HG03378 (cell line): Measurements from ENCODE around the gene BICD2.
"Not testable (repeated sequence)": the region's sequence is repeated elsewhere in the genome, so short reads cannot be mapped to it uniquely, and the experiment has no call there.

Experiments
- ATAC-seq: cut with Tn5 transposase; IDR thresholded peaks from one replicate; pipeline ENCODE4 v1.9.1; 2021; ENCODE audit warnings: mild to moderate bottlenecking, moderate library complexity; ENCODE audit not compliant: unreplicated experiment

Gene BICD2

DNA sequence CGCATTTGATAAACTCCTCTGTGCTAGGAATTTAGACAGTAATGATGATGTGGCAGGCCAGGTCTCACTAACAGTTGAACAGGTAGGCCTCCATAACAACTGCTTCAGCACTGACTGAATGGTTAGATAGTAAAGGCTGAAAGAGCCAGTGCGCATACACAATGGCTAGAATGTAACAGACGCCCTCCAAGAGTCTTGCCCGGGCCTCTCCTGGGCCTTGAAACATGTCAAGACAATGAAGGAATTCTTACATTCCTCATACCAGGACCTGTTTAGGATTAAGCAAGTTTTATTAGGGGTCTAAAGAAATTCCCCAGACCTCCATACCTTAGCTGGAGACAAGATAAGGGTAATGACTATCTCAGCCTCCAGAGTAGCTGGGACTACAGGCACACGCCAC, 6.7 kb upstream of the BICD2 start:
- no peak for ATAC-seq

DNA sequence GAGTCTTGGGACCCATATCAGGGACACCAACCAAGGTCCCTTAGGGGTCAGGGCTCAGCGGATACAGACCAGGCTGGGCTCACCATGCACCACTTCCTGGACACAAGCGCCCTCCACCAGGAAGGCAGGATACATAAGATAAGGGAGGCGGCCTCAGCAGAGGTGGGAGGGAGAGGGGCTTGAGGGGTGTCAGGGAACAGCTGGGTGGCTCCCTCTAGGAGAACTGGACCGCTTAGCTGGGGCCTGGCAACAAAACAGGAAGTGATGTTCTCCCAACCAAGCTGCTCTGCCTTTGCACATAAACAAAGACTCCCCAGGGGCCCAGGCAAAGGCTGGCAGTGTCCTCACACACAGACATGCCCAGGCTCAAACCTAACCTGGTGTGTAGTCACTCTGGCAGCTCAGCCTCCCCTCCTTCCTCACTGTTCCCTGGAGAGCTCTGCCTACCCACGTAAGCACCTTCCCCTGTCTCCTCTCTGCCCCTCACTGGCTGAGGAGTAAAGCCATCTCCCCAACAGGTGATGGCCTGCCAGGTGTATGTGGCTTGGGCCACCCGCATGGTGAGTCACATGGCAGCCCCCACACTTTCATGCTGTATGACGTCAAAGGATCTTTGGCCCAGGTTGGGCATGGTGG, 5.8 kb upstream of the BICD2 start:
- no peak for ATAC-seq

DNA sequence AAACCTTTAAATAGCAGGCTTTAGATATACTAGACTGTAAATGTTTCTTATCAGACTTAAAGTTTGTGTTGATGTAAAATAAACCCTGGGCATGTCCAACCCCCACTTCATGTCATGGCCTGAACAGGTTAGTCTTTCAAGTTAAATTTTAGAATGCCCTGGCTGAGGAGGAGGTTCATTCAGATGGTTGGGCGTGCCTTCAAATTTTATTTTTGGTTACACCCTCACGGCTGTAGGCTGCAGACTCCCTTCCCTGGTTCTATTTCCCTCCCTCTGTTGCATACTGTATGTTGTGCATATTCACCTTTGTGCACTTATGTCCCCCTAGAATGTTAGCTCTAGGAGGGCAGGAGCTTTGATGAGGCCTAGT, 5.3 kb upstream of the BICD2 start:
- ATAC-seq, result no peak

DNA sequence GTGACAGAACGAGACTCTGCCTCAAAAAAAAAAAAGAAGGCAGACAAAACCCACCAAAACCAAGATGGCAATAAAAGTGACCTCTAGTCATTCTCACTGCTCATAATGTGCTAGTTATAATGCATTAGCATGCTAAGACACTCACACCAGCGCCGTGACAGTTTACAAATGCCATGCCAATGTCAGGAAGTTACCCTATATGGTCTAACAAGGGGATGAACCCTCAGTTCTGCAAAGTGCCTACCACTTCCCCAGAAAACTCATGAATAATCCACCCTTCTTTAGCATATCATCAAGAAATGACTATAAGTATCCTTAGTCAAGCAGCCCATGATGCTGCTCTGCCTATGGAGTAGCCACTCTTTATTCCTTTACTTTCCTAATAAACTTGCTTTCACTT, 4.7 kb upstream of the BICD2 start:
- no peak for ATAC-seq

DNA sequence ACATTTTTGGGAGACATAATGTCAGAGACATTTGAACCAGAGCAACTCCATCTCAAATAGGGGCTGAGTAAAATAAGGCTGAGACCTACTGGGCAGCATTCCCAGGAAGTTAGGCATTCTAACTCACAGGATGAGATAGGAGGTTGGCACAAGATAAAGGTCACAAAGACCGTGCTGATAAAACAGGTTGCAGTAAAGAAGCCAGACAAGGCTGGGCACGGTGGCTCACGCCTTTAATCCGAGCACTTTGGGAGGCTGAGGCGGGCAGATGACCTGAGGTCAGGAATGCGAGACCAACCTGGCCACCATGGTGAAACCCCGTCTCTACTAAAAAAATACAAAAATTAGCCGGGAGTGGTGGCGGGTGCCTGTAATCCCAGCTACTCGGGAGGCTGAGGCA, 4.2 kb upstream of the BICD2 start:
- not testable (repeated sequence) for ATAC-seq

DNA sequence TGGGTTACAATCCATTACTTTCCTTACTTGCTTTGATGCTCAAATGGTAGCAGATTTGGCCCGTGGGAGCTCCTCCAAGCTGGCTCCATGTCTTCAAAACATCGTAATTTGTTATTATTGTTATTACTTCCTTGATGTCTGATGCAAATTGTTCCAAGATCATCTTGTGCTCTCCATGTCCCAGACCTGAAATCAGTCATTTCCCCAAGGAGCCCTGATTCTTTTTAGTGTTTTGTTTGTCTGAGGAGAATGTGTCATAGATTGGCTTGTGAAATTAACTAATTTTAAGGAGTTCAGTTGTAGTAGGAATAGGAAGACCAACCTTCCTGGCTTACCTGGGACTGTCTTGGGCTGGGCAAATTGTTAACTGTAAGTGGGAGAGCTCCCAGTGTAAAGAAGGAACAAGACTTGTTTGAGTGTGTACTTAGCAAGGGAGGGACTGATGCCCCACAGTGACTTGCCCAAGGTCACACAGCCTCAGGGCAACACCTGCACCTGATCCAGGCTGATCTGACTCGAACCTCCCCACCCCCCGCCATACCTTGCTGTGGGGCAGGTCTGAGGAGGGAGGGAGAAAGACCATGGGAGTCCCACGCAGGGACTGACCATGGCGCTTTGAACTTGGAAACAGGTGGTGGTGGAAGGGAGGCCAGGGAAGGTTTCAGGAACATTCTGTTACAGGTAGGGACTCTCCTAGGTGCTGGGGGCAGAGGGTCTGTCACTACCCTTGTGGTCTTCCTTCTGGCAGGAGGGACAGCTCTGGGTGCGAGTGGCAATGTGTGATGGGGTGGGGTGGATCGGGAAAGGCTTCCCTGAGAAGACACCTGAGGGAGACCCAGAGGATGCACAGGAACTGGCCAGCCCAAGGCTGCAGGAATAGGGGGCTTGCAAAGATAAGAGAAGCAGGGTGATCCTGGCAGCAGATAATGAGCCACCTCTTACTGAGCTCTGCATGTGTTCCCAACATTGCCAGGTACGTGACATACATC, 2.7 kb upstream of the BICD2 start:
- ATAC-seq, result no peak

DNA sequence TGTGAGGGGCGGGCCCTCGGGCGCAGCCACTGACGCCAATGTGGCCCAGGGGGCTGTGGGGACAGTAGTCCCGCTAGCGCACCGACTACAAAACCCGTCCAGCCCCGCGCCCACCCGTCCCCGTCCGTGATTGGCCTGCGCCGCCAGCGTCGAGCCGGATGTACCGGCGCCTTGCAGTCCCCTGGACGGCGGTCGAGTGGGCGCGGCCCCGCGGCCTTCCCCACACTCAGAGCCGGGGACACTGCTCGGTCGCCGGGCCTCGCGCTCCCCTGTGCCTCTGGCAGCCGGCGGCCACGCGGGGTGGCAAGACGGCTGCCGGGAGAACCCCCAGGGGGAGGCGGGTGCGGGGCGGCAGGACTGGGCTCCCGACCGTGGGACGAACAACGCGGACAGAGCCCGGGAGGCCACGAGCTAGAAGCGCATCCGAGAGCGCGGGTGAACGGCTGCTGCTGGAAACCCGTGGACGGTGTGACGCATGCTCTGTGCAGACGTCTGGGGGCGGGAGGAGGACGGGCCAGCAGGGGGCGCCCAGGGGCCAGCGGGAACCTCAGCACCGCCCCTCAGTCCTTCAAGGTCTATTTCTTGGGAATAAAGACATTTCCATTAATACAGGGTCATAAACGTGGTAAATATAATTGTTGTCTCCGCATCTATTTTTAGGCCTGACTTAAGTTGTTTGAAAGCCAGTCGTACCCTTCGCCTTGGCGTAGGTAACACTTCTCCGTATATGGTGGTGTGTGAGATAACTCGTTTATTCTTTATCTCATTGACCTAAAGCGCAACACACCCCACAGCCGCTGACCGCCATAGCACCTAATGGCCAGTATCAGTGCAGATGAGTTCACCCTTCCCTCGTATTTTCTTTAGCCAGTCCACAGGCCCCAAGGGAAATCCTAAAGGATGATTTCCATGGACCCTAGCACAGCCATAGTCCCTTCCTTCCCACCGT, 629 bp upstream of the BICD2 start:
- ATAC-seq, result peak; percentile 83

DNA sequence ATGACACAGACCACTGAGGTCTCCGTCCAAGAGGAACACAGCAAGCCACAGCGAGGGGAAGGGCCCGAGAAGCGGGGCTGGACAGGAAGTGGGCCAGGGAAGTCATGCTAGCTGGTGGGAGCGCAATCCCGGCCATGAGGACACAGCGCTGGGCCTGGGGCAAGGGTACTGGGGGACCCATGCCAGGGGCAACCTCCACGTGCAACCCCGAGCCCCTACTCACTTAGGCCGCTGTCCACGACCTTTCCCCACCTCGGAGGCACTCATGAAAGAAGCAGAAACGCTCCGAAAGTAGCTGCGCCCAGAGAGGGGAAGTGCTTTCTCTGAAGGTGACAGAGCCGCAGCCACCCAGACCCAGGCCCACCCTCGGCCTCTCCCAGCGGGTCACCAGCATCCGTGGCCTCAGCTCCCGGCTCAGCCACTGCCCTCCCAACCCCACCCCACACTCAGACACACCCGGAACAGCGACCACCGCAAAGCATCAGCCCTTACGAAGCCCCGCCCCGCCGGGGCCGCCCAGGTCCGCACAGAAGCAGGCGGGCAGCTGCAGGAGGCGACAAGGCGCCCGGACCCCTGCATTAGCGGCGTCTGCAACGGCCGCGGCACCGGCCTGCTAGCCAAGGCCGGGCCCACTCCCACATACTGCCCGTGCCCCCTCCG, 782 bp downstream of the BICD2 start:
- ATAC-seq, result no peak

DNA sequence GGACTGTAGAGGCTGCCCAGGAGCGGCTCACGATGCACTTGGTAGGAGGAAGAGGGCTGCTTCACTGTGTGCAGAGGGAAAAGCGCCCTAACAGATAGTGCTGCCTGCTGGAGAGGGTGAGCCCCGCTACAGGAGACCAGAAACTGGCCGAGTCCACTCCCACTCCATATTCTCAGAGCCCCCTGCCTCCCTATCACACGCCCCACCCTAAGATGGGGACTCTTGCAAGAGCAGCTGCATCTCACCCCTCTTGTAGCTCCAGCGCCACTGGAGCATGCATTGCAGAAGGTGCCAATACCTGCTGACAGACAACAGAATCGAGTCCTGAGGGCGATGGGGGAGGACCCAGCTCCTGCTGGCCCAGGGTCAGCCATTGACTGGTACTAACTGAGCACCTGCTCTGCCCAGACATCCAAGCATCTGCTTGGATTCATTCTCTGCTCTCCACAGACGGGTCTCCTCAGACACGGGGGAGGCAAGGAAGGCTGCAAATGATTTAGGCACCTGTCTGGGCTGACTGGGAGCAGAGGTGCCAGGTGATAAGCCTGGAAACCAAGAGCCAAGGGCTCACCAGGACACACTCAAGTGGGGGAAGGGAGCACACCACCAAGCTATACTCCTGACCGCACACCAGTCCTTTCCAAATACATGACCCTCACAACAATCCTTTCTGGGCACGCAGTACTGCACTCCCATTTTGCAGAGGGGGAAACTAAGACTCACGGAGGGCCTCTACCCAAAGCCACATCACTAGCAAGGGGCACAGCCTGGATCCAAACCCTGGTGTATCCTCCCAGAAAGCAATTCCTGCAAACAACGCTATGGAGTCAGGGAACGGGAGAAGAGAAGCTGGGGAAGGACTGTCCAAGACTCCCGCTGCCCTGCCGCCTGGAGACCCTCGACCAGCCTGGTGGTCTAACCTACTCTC, 1.6 kb downstream of the BICD2 start:
- no peak for ATAC-seq

DNA sequence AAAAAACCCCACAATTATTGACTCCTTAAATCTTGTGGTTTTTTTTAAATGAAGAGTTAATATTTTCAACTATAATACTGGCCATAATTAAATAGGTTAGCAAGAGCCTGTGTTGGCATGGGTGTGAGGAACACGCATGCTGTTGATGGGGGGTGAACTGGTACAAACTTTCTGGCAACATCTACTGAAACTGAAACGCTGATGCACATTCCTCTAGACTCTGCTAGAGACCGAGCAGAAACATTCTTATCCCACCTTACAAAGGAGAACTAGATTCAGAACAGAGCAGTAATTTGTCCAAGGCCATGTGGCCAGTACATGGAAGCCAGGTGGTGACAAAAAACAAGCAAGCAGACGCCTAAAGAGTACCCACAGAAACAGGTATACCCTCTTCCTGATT, 2.4 kb downstream of the BICD2 start:
- no peak for ATAC-seq

DNA sequence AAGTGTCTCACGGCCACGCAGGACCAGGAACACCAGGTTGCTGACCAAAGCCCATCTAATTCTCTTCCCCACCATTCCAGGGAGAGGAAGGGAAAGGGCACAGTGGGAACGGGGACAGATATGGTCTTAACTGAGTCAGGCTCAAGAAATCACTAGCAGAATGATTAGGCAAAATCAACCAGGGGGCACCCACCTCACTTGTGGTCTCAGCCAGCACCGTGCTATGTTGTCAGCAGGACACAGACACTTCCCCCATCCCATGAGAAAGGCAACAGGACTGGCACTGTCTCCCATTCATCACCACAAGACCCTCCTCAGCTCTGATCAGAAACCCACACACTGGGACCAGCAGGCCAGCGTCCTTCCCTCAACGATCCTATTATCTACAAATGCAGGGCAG, 2.9 kb downstream of the BICD2 start:
- ATAC-seq, result no peak

DNA sequence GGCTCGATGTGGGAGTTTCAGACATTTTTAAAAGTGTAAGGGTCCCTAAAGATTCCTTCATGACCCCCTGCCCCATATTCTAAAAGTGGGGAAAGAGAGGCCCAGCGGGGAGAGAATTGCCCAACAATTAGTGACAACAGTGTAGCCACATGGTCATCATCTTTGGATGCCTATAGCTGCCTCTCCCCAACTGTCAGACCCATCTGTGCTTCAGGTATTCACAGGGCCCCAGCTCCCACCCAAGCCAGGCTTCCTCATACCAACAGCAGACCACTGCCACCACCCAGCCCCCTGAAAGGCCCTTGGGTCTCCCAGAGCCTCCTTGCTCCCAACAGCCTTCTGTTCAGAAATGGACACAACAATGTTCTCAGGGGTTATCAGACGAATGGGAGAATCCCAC, 4.1 kb downstream of the BICD2 start:
- no peak for ATAC-seq

DNA sequence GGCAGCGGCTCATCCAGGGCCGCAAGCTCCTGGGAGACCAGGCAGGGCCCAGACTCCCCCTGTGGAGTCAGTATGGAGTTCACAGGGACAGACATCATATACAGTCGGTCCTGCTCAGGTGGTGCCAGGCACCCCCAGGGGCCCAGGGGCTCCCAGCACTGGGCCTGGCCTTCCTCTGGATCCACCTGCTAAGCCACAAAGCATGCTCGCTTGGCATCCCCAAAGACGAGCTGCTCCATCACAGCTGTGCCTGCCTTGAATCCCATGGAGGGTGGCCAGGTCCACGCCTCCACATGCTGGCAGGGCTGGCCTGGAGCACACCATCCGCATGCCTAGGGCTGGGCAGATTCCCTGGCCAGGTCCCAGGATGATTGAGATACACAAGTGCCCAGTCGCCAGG, 4.6 kb downstream of the BICD2 start:
- no peak for ATAC-seq

DNA sequence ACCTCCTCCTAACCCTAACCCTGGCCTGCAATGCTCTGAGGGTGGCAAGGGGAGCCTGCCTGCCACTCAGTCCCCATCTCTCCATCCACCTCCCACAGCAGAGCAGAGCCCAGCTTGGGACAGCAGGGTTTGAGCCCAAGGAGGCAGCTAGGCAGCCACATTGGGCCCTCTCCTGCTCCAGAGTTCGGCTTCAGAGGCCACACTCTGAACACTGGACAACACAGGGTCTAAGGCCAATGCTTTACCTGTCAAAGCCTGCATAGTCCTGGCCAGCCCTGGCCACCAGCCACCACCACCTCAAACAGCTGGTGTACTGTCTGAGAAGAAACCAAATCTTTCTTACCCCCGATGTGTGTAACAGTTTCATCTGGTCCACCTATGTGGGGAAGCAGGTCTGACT, 5.2 kb downstream of the BICD2 start:
- no peak for ATAC-seq

DNA sequence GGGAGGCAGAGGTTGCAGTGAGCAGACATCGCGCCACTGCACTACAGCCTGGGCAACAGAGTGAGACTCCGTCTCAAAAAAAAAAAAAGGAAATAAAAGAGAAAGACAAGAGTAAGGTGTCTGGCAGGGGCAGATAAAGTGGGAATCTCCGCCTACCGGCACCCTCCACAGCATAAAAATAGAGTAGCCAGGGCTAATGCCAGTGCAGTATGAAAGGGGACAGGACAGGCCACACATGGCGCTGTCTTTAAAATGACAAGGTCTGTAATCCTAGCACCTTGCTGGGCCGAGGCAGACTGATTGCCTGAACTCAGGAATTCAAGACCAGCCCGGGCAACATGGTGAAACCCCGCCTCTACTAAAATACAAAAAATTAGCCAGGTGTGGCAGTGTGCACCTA, 7.8 kb downstream of the BICD2 start:
- ATAC-seq, result no peak

DNA sequence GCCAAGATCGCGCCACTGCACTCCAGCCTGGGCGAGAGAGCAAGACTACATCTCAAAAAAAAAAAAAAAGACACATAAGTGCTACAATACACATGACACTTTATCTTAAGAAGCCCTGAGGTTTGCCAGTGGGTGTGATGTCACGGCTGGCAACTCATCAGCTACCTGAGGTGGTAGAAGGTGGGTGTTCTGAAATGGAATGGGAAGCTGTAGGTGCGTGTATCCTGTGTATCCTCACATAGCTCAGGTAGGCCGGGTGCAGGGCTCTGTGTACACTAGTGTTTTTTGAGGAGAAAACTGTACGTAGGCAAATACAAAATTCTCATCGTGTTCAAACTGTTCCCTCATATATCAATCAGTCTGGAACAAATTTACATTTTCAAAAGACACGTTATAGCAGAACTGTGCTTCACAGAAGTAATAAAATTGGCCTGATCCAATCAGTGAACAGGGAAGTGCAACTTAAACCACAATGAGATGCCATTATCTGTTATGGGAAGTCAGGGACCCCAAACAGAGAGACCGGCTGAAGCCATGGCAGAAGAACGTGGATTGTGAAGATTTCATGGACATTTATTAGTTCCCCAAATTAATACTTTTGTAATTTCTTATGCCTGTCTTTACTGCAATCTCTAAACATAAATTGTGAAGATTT, 10.4 kb downstream of the BICD2 start:
- ATAC-seq, result no peak

DNA sequence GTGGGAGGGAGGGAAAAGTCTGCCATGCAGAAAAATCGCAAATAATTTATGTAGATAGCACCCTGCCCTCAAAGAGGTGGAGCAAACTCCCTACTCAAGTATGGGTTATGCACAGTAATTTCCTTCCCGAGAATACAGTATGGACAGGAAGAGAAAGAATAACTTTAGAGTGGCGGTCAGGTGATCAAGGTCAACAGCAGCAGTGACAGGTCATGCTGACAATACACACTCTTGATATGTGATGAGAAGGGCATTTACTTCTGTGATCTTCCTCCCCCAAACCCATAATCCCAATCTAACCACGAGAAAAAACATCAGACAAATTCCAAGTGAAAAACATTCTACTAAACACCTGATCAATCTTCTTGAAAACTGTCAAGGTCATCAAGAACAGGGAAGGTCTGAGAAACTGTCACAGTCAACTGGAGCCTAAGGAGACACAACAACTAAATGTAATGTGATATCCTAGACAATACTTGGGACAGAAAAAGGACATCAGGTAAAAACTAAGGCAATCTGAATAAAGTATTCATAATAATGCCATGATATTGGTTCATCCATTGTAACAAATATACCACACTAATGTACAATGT, 11.7 kb downstream of the BICD2 start:
- no peak for ATAC-seq

DNA sequence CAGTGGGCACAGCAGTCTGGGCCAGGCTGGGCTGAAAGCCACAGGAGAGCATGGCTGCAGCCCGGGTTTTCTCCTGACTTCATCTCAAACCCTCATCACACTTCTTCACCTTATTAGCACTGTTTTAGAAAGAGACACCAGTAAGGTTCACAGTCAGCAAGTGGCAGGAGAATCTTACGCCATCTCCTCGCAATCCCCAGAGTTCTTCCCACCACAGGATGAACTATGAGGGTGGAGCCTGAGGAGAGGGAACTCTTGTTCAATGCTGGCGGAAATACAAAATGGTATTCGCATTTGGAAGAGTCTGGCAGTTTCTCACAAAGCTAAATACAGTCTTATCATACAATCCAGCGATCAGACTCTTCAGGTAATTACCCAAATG, 14.7 kb downstream of the BICD2 start:
- ATAC-seq, result no peak
